ENCODE results near the gene ATRNL1. TPM values are rescaled to one million over a fixed set of nuclear protein-coding genes. Genes with fewer than 3 reads are reported as not detected.

Gene ATRNL1
- total and polyA plus RNA-seq, 2 donors from 2014 or later, result 2.4 to 7.1 TPM

GRCh38 chr10:115831016-115831415 lies 737.9 kb downstream of the ATRNL1 start:
- Histone ChIP-seq H3K9me3 (ENCODE audit: control insufficient read depth in 2 of 3, insufficient read depth in 1 of 3, low read length in 3 of 3) (no peaks in the 10 kb centered on the region), H3K4me1 (ENCODE audit: control insufficient read depth in 2 of 3, insufficient read depth in 2 of 3, low read depth in 1 of 3, low read length in 3 of 3) (no peaks in the 10 kb centered on the region), H3K27me3 (ENCODE audit: control insufficient read depth, insufficient read depth, low read length) (no peaks in the 10 kb centered on the region), H3K27ac (ENCODE audit: low read depth in 2 of 2, low read length in 2 of 2) (no peak overlapping the region), H3K36me3 (ENCODE audit: control insufficient read depth in 2 of 3, insufficient read depth in 3 of 3, low read length in 3 of 3) (no peaks in the 10 kb centered on the region), H3K9ac (ENCODE audit: low read length in 3 of 3) (no peak overlapping the region), H3K4me3 (ENCODE audit: low read length in 3 of 3) (no peak overlapping the region)
- no peak for TF ChIP-seq CTCF (IDR thresholded peaks at IDR 0.05; ENCODE audit: borderline replicate concordance, extremely low read depth, insufficient read depth)
- DNase-seq, result peak in 1 of 5 donors; percentile 20
- intact Hi-C loops (cut with DNase I), result no loop called here
- no peak for FAIRE-seq

GRCh38 chr10:115833119-115833518 lies 740.0 kb downstream of the ATRNL1 start:
- no peak for TF ChIP-seq CTCF (IDR thresholded peaks at IDR 0.05; ENCODE audit: borderline replicate concordance, extremely low read depth, insufficient read depth)
- H3K4me1 ChIP-seq (ENCODE audit: control insufficient read depth in 2 of 3, insufficient read depth in 2 of 3, low read depth in 1 of 3, low read length in 3 of 3), result no peaks in the 10 kb centered on the region
- FAIRE-seq (no peak), DNase-seq (no peak)
- no peak overlapping the region for H3K9ac ChIP-seq (ENCODE audit: low read length in 3 of 3)
- H3K4me3 ChIP-seq (ENCODE audit: low read length in 3 of 3), result no peak overlapping the region
- intact Hi-C loops (cut with DNase I), result no loop called here
- H3K27me3 ChIP-seq (ENCODE audit: control insufficient read depth, insufficient read depth, low read length), result no peaks in the 10 kb centered on the region
- no peaks in the 10 kb centered on the region for H3K36me3 ChIP-seq (ENCODE audit: control insufficient read depth in 2 of 3, insufficient read depth in 3 of 3, low read length in 3 of 3)
- no peak overlapping the region for H3K27ac ChIP-seq (ENCODE audit: low read depth in 2 of 2, low read length in 2 of 2)
- no peaks in the 10 kb centered on the region for H3K9me3 ChIP-seq (ENCODE audit: control insufficient read depth in 2 of 3, insufficient read depth in 1 of 3, low read length in 3 of 3)

GRCh38 chr10:115844591-115844990 lies 751.4 kb downstream of the ATRNL1 start:
- H3K36me3 ChIP-seq (ENCODE audit: control insufficient read depth in 2 of 3, insufficient read depth in 3 of 3, low read length in 3 of 3), result no peaks in the 10 kb centered on the region
- H3K27ac ChIP-seq (ENCODE audit: low read depth in 2 of 2, low read length in 2 of 2), result no peak overlapping the region
- FAIRE-seq (no peak), DNase-seq (no peak)
- H3K9ac ChIP-seq (ENCODE audit: low read length in 3 of 3), result no peak overlapping the region
- H3K4me1 ChIP-seq (ENCODE audit: control insufficient read depth in 2 of 3, insufficient read depth in 2 of 3, low read depth in 1 of 3, low read length in 3 of 3), result no peaks in the 10 kb centered on the region
- intact Hi-C loops (cut with DNase I), result no loop called here
- H3K4me3 ChIP-seq (ENCODE audit: low read length in 3 of 3), result no peak overlapping the region
- H3K27me3 ChIP-seq (ENCODE audit: control insufficient read depth, insufficient read depth, low read length), result no peaks in the 10 kb centered on the region
- no peaks in the 10 kb centered on the region for H3K9me3 ChIP-seq (ENCODE audit: control insufficient read depth in 2 of 3, insufficient read depth in 1 of 3, low read length in 3 of 3)
- TF ChIP-seq CTCF (IDR thresholded peaks at IDR 0.05; ENCODE audit: borderline replicate concordance, extremely low read depth, insufficient read depth), result no peak

- H3K27me3 ChIP-seq (ENCODE audit: control insufficient read depth, insufficient read depth, low read length), result no peaks in the 10 kb centered on the region
- no peak for TF ChIP-seq CTCF (IDR thresholded peaks at IDR 0.05; ENCODE audit: borderline replicate concordance, extremely low read depth, insufficient read depth)
- no peak for FAIRE-seq
- intact Hi-C loops (cut with DNase I), result no loop called here
- H3K4me3 ChIP-seq (ENCODE audit: low read length in 3 of 3), result no peak overlapping the region
- H3K9me3 ChIP-seq (ENCODE audit: control insufficient read depth in 2 of 3, insufficient read depth in 1 of 3, low read length in 3 of 3), result no peaks in the 10 kb centered on the region
- H3K9ac ChIP-seq (ENCODE audit: low read length in 3 of 3), result no peak overlapping the region
- no peak overlapping the region for H3K27ac ChIP-seq (ENCODE audit: low read depth in 2 of 2, low read length in 2 of 2)
- H3K4me1 ChIP-seq (ENCODE audit: control insufficient read depth in 2 of 3, insufficient read depth in 2 of 3, low read depth in 1 of 3, low read length in 3 of 3), result no peaks in the 10 kb centered on the region
- DNase-seq, result no peak
- no peaks in the 10 kb centered on the region for H3K36me3 ChIP-seq (ENCODE audit: control insufficient read depth in 2 of 3, insufficient read depth in 3 of 3, low read length in 3 of 3)
These were observed 752.8 kb downstream of the ATRNL1 start for GRCh38 chr10:115845921-115846320.

Measured in kidney (tissue), 14 donors.